Endothelial cell of umbilical vein (primary cell): ENCODE data around the gene TMEM184B. TPM values are rescaled to one million over a fixed set of nuclear protein-coding genes. Genes with fewer than 3 reads are reported as not detected.
A peak's percentile ranks its signal among the peaks of the same experiment; 100 is the strongest.

Source experiments
- BruUV-seq: library from RNA; stranded (reverse); fragments of 400-500 nt; replicated peaks from 2 replicates; lab custom pipeline; 2021; lab: Mats Ljungman, UMichigan
- CTCF ChIA-PET: fragments of 300-600, 350-600 bp; sonication (Branson Sonifier 250); formaldehyde crosslinking; loops from one replicate; lab custom pipeline; 2021; ENCODE audit warnings: antibody characterized with exemption, inconsistent platforms; lab: Charles Lee
- POLR2A ChIA-PET: fragments of 300-600, 350-600 bp; sonication (Branson Sonifier 250); formaldehyde crosslinking; loops from one replicate; lab custom pipeline; 2021; ENCODE audit warnings: antibody characterized with exemption, inconsistent platforms; lab: Charles Lee
- DNase-seq: peaks from one replicate; pipeline ENCODE4 v3.0.0-alpha.2; 2011; ENCODE audit warnings: low read depth, low spot score
- FAIRE-seq: peaks from 2 replicates; lab custom pipeline; 2011; peaks lifted over from hg19 to GRCh38; lab: Jason Lieb, UNC
- H2AFZ ChIP-seq: 2 replicates; pipeline ENCODE4 v1.6.0; 2012; ENCODE audit warnings: low read depth, low read length, control low read depth, inconsistent platforms
- H3K27ac ChIP-seq: 2 replicates; pipeline ENCODE4 v1.5.1; 2011; ENCODE audit warnings: low read depth, mild to moderate bottlenecking, control low read depth, low read length, moderate library complexity; ENCODE audit not compliant: insufficient read depth
- H3K27me3 ChIP-seq, 2 experiments: 2 replicates each; pipeline versions ENCODE4 v1.6.0 to v1.6.1; 2011; ENCODE audit warnings: low read length in 2 of 2, mixed read lengths in 1 of 2; ENCODE audit not compliant: control insufficient read depth in 2 of 2, insufficient read depth in 2 of 2
- H3K36me3 ChIP-seq, 2 experiments: 2 replicates in 1 of 2; 3 replicates in 1 of 2; pipeline ENCODE4 v1.5.1; 2011; ENCODE audit warnings: low read length in 2 of 2, mild to moderate bottlenecking in 1 of 2, moderate library complexity in 1 of 2; ENCODE audit not compliant: control insufficient read depth in 2 of 2, insufficient read depth in 2 of 2; ENCODE audit errors: extremely low read depth in 1 of 2
- H3K4me1 ChIP-seq: 3 replicates; pipeline ENCODE4 v1.5.1; 2011; ENCODE audit warnings: mild to moderate bottlenecking, low read length; ENCODE audit not compliant: control insufficient read depth, insufficient read depth; ENCODE audit errors: extremely low read depth
- H3K4me2 ChIP-seq: 2 replicates; pipeline ENCODE4 v1.6.1; 2011; ENCODE audit warnings: low read length, control low read depth, mixed read lengths; ENCODE audit not compliant: insufficient read depth
- H3K4me3 ChIP-seq, 3 experiments: fragments of 200-600 bp in 1 of 3; sonication (generic), shearing (Covaris generic) in 1 of 3; replicated peaks in 1 of 3; 2 replicates each; pipeline ENCODE4 v1.5.1; 2011 to 2016; ENCODE audit warnings: control low read depth in 3 of 3, low read length in 3 of 3, mild to moderate bottlenecking in 2 of 3, inconsistent platforms in 1 of 3, low read depth in 1 of 3, moderate library complexity in 1 of 3; ENCODE audit not compliant: insufficient read depth in 1 of 3
- H3K79me2 ChIP-seq: 2 replicates; pipeline ENCODE4 v1.6.0; 2012; ENCODE audit warnings: low read length, inconsistent platforms; ENCODE audit not compliant: control insufficient read depth, insufficient read depth
- H3K9ac ChIP-seq: replicated peaks from 2 replicates; pipeline ENCODE3; 2011; ENCODE audit warnings: low read length, control low read depth; ENCODE audit not compliant: insufficient read depth; ENCODE audit errors: extremely low read depth
- H3K9me1 ChIP-seq: replicated peaks from 3 replicates; pipeline ENCODE4 v1.6.0; 2011; ENCODE audit warnings: mild to moderate bottlenecking, low read length; ENCODE audit not compliant: control insufficient read depth, insufficient read depth; ENCODE audit errors: extremely low read depth
- H3K9me3 ChIP-seq: replicated peaks from 2 replicates; pipeline ENCODE4 v1.5.1; 2012; ENCODE audit warnings: low read length, inconsistent platforms; ENCODE audit not compliant: control insufficient read depth, insufficient read depth
- H4K20me1 ChIP-seq: replicated peaks from 2 replicates; pipeline ENCODE3; 2011; ENCODE audit warnings: mild to moderate bottlenecking, low read length; ENCODE audit not compliant: control insufficient read depth, insufficient read depth; ENCODE audit errors: extremely low read depth
- EZH2 ChIP-seq: IDR thresholded peaks from 2 replicates; pipeline ENCODE4 v1.6.1; 2012; ENCODE audit warnings: borderline replicate concordance, low read depth, mild to moderate bottlenecking, moderate library complexity, low read length, inconsistent platforms; ENCODE audit not compliant: severe bottlenecking
- FOS ChIP-seq: IDR thresholded peaks from 2 replicates; pipeline ENCODE4 v1.6.1; 2011; ENCODE audit warnings: mild to moderate bottlenecking, low read length, moderate library complexity, borderline replicate concordance; ENCODE audit not compliant: insufficient read depth
- GATA2 ChIP-seq: IDR thresholded peaks from 2 replicates; pipeline ENCODE4 v1.7.0; 2011; ENCODE audit warnings: low read depth, mild to moderate bottlenecking, moderate library complexity, mixed read lengths, low read length; ENCODE audit not compliant: insufficient read length, insufficient read depth
- JUN ChIP-seq: IDR thresholded peaks from 2 replicates; pipeline ENCODE4 v1.6.1; 2011; ENCODE audit warnings: borderline replicate concordance, low read depth; ENCODE audit not compliant: insufficient read length, insufficient read depth
- MYC ChIP-seq: IDR thresholded peaks from one replicate; pipeline ENCODE4 v1.6.1; 2011; ENCODE audit warnings: mild to moderate bottlenecking, low read depth, low read length
- POLR2A ChIP-seq: IDR thresholded peaks from 2 replicates; pipeline ENCODE4 v1.6.1; 2012; ENCODE audit warnings: low read depth, mild to moderate bottlenecking, control low read depth, low read length
- POLR2AphosphoS5 ChIP-seq: IDR thresholded peaks from 2 replicates; pipeline ENCODE4 v1.6.1; 2012; ENCODE audit warnings: low read depth, mild to moderate bottlenecking, control low read depth, low read length, moderate library complexity; ENCODE audit not compliant: insufficient read depth
- dilution Hi-C: fragments of 300-500 bp; cut with MboI; formaldehyde crosslinking; loops from one replicate; pipeline ENCODE4 v1.15.0; 2019; ENCODE audit warnings: low sequenced_read_pairs; ENCODE audit not compliant: extremely low pct_ligation_motif_present
- intact Hi-C: fragments of 100-400 bp; cut with micrococcal nuclease; formaldehyde crosslinking; loops from one replicate; pipeline ENCODE4 v1.10.0; 2022
- polyA plus RNA-seq, 4 experiments: library from polyadenylated mRNA; depleted of rRNA in 3 of 4; stranded (reverse) in 3 of 4; unstranded in 1 of 4; fragments of >200 nt; gene quantifications; 2 replicates each; pipeline versions ENCODE4 v1.2.1 to v1.2.3, GENCODE V29; 2011 to 2012; ENCODE audit warnings: missing spikeins in 1 of 4
- total RNA-seq: library from RNA; stranded (reverse); gene quantifications from 2 replicates; pipeline ENCODE4 v1.2.3, GENCODE V29; 2021
- TF ChIP-seq, protein P1 (sequence below), 2 donors: IDR thresholded peaks; 1 replicate in 1 of 2; 2 replicates in 1 of 2; pipeline ENCODE4 v1.5.1; 2011; ENCODE audit warnings: low read length in 2 of 2, mild to moderate bottlenecking in 2 of 2, moderate library complexity in 2 of 2, control low read depth in 1 of 2, inconsistent platforms in 1 of 2, low read depth in 1 of 2; ENCODE audit not compliant: insufficient read depth in 1 of 2; ENCODE audit errors: extremely low read depth in 1 of 2
- TF ChIP-seq, protein P2 (sequence below): IDR thresholded peaks from 2 replicates; pipeline ENCODE4 v1.6.1; 2011; ENCODE audit not compliant: insufficient read depth, insufficient read length

The TMEM184B gene
- total and polyA plus RNA-seq, 2 donors (not counting 3 experiments of a cell fraction or from before 2014, with no cell fraction given), result 72.5 to 96.6 TPM

DNA sequence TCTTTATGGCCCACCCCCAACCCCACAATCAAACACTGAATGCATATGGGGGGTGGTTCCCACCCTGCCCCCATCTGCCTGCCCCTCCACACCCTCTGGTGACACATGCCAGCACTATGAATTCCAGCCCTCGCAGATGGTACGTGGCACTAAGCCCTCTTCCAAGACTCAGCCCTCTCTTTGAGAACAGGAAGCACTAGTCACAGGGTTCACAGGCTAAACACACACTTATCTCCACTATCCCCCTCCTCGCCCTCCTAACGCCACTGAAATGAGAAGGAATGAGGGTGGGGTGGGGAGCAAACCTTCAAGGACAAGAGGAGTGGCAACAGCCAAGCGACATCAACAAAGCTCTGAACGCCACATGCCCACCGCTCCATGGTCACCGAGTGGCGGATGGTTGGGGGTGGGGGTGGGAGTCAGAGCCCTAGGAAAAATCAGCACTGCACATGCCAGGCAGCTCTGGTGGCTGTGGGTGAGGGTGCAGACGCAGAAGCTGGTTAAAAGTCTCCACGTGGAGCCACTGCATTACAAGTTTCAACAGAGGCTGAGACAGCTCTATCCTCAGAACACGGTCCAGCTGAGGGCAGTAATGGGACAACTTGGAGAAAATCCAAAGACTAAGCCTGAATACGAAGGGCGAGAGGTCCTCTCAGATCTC, 33.6 kb downstream of the TMEM184B start:
- no peaks in the 10 kb centered on the region for H4K20me1 ChIP-seq
- H3K36me3 ChIP-seq, result peaks cover 2 to 26% of the 10 kb centered on the region in 2 experiments
- CTCF ChIA-PET, result interaction anchor here (0.8 to 3.7 kb wide), 15 partner anchors 9 to 187 kb away, joined by 3 to 41 read pairs (median 3); no protein-coding TSS in a partner anchor
- H3K4me3 ChIP-seq, result no peak overlapping the region
- H3K27ac ChIP-seq, result peak overlapping the region; percentile 74
- no peaks in the 10 kb centered on the region for H3K27me3 ChIP-seq
- dilution Hi-C loops, result no loop called here
- no TSS peak for BruUV-seq
- H3K9me3 ChIP-seq, result no peaks in the 10 kb centered on the region
- POLR2A ChIA-PET, result interaction anchor here (0.6 kb wide), 1 partner anchor 66 kb away, joined by 3 read pairs; no protein-coding TSS in a partner anchor
- H3K9me1 ChIP-seq, result no peaks in the 10 kb centered on the region
- TF ChIP-seq MYC, result no peak
- TF ChIP-seq, protein P1, sequence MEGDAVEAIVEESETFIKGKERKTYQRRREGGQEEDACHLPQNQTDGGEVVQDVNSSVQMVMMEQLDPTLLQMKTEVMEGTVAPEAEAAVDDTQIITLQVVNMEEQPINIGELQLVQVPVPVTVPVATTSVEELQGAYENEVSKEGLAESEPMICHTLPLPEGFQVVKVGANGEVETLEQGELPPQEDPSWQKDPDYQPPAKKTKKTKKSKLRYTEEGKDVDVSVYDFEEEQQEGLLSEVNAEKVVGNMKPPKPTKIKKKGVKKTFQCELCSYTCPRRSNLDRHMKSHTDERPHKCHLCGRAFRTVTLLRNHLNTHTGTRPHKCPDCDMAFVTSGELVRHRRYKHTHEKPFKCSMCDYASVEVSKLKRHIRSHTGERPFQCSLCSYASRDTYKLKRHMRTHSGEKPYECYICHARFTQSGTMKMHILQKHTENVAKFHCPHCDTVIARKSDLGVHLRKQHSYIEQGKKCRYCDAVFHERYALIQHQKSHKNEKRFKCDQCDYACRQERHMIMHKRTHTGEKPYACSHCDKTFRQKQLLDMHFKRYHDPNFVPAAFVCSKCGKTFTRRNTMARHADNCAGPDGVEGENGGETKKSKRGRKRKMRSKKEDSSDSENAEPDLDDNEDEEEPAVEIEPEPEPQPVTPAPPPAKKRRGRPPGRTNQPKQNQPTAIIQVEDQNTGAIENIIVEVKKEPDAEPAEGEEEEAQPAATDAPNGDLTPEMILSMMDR (IDR thresholded peaks at IDR 0.05; ENCODE audit: extremely low read depth in 1 of 2, insufficient read depth in 1 of 2, low read depth in 1 of 2, low read length in 2 of 2), result peak in 1 of 2 donors; percentile 34
- peak; percentile 61 for TF ChIP-seq GATA2
- TF ChIP-seq POLR2A, result no peak
- TF ChIP-seq FOS, result peak; percentile 68
- TF ChIP-seq JUN, result peak; percentile 48
- no peak for TF ChIP-seq EZH2
- TF ChIP-seq, protein P2, sequence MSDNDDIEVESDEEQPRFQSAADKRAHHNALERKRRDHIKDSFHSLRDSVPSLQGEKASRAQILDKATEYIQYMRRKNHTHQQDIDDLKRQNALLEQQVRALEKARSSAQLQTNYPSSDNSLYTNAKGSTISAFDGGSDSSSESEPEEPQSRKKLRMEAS, result no peak
- peak; percentile 72 for TF ChIP-seq POLR2AphosphoS5
- H3K4me2 ChIP-seq, result peak overlapping the region; percentile 59
- no peak overlapping the region for H2AFZ ChIP-seq
- FAIRE-seq, result peak; percentile 95
- H3K9ac ChIP-seq, result peak overlapping the region; percentile 70
- peaks cover 3% of the 10 kb centered on the region for H3K79me2 ChIP-seq
- peaks cover 31% of the 10 kb centered on the region for H3K4me1 ChIP-seq
- DNase-seq, result peak; percentile 83
- intact Hi-C loops, result loop anchor here (1.0 to 10.0 kb wide), 5 partner anchors 9 to 336 kb away; partner anchors contain the start of genes DMC1 and TMEM184B
